HL-60 (cell line): ENCODE data around the gene PITX2.

ENCODE experiments used
- DNase-seq, 2 experiments: peaks; one replicate each; pipeline ENCODE4 v3.0.0-alpha.2; 2010 to 2020; ENCODE audit warnings: low read depth in 1 of 2, low spot score in 1 of 2
- H3K27ac ChIP-seq: fragments of 250-450 bp; sonication (Bioruptor Pico); replicated peaks from 2 replicates; pipeline ENCODE4 v1.5.1; 2020; ENCODE audit warnings: mild to moderate bottlenecking, moderate library complexity
- H3K27me3 ChIP-seq: fragments of 250-450 bp; sonication (Bioruptor Pico); 2 replicates; pipeline ENCODE4 v1.5.1; 2021; ENCODE audit warnings: mild to moderate bottlenecking, moderate library complexity; ENCODE audit not compliant: insufficient read depth, poor library complexity, severe bottlenecking
- H3K4me3 ChIP-seq: replicated peaks from 2 replicates; pipeline ENCODE4 v1.5.1; 2011; ENCODE audit warnings: mild to moderate bottlenecking, control low read depth, low read length; ENCODE audit not compliant: insufficient read depth
- CTCF ChIP-seq: IDR thresholded peaks from one replicate; pipeline ENCODE4 v1.5.1; 2011; ENCODE audit warnings: low read length, control low read depth, inconsistent platforms; ENCODE audit not compliant: insufficient read depth
- GABPA ChIP-seq: IDR thresholded peaks from 2 replicates; pipeline ENCODE4 v1.6.1; 2012; ENCODE audit warnings: low read depth
- POLR2AphosphoS5 ChIP-seq: IDR thresholded peaks from 2 replicates; pipeline ENCODE4 v1.6.1; 2012; ENCODE audit warnings: low read depth
- REST ChIP-seq: IDR thresholded peaks from 2 replicates; pipeline ENCODE4 v1.6.1; 2012; ENCODE audit warnings: low read depth; ENCODE audit not compliant: insufficient replicate concordance
- SPI1 ChIP-seq: IDR thresholded peaks from 2 replicates; pipeline ENCODE4 v1.6.1; 2012; ENCODE audit warnings: low read depth, mild to moderate bottlenecking, borderline replicate concordance

PITX2 gene

DNA sequence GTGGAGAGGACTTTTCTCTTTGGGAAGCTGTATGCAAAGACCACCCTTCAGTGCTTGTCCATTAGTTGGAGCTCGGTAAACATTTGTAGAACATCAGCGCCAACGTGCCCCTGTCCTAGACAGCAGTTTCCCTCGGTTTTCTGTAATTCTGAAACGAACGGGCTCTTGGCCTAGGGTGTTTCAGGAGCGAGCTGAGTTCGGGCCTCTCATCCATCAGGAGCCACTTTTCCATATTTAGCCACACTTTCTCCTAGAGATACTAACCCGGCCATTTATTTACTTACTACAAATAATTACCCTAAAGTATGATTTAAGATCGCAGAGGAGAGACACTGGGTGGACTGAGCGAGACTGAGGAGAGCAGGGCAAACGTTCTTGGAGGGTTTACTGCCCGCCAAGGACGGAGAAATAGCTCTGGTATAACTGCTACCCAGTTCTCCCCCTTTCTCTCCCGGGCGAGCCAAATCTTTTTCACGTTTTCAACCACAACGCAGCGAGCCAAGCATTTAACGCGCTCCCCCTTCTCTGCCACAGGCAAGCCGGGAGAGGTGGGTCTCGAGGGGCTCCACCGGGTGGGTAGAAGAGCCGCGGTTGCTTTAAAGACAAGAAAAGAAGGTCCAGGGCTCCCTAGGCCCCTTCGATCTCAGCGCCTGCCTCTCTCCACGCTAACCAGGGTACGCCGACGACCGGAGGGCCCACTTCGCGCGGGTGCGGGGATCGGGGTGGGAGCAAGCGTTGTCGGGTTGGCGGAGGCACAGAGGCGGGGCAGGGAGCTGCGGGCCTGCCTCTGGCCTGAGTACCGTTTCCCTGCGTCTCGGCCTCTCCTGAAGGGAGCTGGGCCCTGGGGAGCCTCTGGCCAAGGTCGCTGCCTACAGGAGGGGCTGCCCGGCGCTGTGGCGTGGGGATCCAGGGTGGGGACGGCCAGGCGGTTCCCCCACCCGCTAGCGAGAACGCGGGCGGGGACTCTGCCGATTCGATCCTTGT lies 10.8 kb upstream of the PITX2 start:
- H3K4me3 ChIP-seq, result no peak overlapping the region
- H3K27me3 ChIP-seq, result peaks cover 86% of the 10 kb centered on the region

GRCh38 chr4:110632506-110633357 lies 9.9 kb upstream of the PITX2 start:
- H3K27me3 ChIP-seq, result peaks cover 83% of the 10 kb centered on the region
- H3K27ac ChIP-seq, result no peak overlapping the region
- no peak for DNase-seq
- TF ChIP-seq POLR2AphosphoS5 (no peak), GABPA (no peak), REST (no peak), CTCF (no peak), SPI1 (no peak)
- H3K4me3 ChIP-seq, result peak overlapping the region; percentile 12

More for the DNA sequence above, 10.8 kb upstream of the PITX2 start:
- no peak overlapping the region for H3K27ac ChIP-seq
- DNase-seq, result no peak
- TF ChIP-seq SPI1 (no peak), REST (no peak), POLR2AphosphoS5 (no peak), CTCF (no peak)

DNA sequence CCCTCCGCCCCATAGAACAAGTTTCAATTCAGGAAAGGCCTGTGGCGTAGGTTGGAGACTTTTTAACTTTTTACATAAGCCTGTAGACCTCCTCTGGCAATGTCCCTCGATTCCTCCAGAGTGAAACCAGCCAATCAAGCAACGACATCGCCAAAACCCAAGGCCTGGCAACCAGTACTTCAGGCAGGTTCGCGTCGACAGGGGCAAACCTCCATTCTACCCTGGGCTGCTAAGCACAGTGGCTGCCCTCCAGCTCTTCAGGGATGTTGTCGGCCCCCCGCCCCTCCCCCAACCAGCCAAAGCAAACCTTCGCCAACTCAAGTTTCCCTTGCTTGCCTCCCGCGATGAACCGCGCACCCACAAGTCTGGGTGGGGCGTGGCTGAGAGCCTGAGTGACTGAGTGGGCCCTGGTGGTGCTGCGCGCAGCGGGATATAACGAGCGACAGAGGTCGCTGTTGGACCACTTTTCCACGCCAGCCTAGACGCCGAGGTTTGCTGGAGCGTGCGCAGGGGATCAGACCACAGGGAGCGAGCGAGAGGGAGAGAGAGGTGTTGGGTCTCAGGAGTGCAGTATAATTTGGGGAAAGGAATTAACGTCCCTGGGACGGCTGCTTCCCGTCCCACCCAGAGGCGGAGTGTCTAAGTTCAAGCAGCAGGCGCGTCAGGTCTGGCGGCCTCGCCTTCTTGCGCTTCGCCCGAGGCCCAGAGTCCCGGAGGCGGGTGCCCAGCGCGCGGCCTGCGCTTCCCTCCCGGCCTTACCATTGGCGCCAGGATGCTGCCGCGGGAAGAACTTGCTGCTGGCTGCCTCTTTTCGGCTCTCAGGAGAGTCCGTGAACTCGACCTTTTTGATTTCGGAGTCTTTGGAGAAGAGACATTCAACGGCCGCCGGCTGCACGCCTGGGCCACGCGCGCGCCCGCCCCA lies 9.0 kb upstream of the PITX2 start:
- DNase-seq, result peak; percentile 62 to 64
- Histone ChIP-seq H3K27ac (no peak overlapping the region), H3K27me3 (peaks cover 84% of the 10 kb centered on the region), H3K4me3 (peak overlapping the region; percentile 12)
- TF ChIP-seq CTCF (peak; percentile 61), POLR2AphosphoS5 (no peak)
